RWPE1 (cell line): ENCODE results near the gene PLCB1.

Experiments used
- CTCF ChIA-PET: fragments of 350-600 bp; sonication (Branson Sonifier 250); formaldehyde crosslinking; extraction: SDS; loops from one replicate; lab custom pipeline; 2021; lab: Yijun Ruan, JAX
- POLR2A ChIA-PET: fragments of 400-600 bp; formaldehyde crosslinking; extraction: SDS; loops from one replicate; lab custom pipeline; 2020; ENCODE audit warnings: antibody characterized with exemption; ENCODE audit not compliant: low non-redundant PET; lab: Yijun Ruan, JAX
- DNase-seq: peaks from one replicate; pipeline ENCODE4 v3.0.0; 2012; ENCODE audit warnings: low spot score
- H3K27ac ChIP-seq: fragments of 450-650 bp; 2 replicates; pipeline ENCODE4 v1.5.1; 2017
- TF ChIP-seq, protein P1 (sequence below): fragments of 450-650 bp; conservative IDR thresholded peaks from 2 replicates; pipeline ENCODE4 v1.5.1; 2017; ENCODE audit warnings: low read depth, mild to moderate bottlenecking

PLCB1 gene

DNA sequence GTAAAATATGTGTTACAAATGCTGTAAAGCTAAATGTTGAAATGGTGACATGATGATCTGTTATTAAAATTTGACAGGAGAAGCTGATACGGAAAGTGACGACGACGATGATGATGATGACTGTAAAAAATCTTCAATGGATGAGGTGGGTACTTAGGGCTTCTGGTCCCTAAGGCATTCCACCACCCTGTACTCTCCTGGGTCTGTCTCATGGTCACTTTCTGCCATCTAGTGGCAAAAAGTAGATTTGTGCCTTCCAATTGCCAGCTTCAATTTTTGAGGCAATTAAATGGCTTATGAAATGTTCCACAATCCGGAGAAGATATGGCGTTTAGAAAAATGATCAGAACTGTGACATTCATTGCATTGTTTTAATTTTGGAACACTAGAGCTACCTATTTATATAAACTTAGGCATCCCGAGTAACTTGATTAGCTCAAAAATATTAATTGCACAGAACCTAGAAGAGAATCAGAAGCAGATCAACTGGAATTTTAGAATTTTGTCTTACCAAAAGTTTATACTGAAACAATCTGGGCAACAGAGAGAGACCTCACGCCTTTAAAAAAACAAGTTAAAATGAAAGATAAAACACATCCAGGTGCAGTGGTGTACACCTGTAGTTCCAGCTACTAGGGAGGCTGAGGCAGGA is 590.3 kb downstream of the PLCB1 start:
- no peak overlapping the region for H3K27ac ChIP-seq
- ChIA-PET CTCF (interaction anchor here (0.5 to 4.0 kb wide), 35 partner anchors 9 to 1414 kb away, joined by 3 to 43 read pairs (median 4); partner anchors contain the start of genes PLCB1 and TMX4), POLR2A (no interaction called here)
- DNase-seq, result peak; percentile 51
- TF ChIP-seq, protein P1, sequence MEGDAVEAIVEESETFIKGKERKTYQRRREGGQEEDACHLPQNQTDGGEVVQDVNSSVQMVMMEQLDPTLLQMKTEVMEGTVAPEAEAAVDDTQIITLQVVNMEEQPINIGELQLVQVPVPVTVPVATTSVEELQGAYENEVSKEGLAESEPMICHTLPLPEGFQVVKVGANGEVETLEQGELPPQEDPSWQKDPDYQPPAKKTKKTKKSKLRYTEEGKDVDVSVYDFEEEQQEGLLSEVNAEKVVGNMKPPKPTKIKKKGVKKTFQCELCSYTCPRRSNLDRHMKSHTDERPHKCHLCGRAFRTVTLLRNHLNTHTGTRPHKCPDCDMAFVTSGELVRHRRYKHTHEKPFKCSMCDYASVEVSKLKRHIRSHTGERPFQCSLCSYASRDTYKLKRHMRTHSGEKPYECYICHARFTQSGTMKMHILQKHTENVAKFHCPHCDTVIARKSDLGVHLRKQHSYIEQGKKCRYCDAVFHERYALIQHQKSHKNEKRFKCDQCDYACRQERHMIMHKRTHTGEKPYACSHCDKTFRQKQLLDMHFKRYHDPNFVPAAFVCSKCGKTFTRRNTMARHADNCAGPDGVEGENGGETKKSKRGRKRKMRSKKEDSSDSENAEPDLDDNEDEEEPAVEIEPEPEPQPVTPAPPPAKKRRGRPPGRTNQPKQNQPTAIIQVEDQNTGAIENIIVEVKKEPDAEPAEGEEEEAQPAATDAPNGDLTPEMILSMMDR, result peak; percentile 93

DNA sequence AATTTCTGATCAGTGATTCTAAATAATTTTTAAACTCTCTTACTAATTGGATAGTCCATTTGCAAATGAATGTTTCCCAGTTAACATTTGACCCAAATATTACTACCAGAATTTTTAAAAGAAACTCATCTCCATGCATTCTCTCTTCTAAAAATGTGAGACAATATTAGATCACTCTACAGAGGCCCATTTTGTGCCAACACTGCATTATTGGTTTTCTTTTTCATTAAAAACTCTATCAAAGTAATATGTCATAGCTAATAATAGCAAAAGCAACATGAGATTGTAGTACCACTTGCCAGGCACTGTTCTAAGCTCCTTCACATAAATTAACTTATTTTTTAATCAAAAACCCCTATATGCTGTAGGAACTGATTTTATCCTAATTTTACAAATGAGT is 591.2 kb downstream of the PLCB1 start:
- ChIA-PET POLR2A (no interaction called here), CTCF (interaction anchor here (1.2 to 4.0 kb wide), 5 partner anchors 593 to 786 kb away, joined by 3 to 43 read pairs (median 34); partner anchors contain the start of gene PLCB1)
- no peak overlapping the region for H3K27ac ChIP-seq
- TF ChIP-seq, protein P1, result no peak
- DNase-seq, result no peak

DNA sequence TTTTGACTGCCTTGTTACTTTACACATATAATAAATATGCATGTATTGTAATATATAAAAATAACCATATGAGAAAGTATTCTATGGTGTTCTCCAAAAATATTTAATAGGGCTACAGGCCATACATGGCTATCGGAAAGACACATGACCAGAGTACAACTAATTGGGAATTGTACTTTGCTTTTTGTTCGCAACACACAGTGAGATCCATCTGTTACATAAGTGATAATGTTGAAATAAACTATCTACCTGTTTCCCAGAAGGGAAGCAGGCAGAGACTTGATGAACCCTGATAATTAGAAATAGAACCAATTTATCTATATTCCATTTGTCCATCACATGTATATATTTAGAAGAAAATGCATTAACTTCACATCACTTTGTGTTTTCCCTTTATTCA is 592.8 kb downstream of the PLCB1 start:
- DNase-seq, result no peak
- ChIA-PET POLR2A (no interaction called here), CTCF (no interaction called here)

DNA sequence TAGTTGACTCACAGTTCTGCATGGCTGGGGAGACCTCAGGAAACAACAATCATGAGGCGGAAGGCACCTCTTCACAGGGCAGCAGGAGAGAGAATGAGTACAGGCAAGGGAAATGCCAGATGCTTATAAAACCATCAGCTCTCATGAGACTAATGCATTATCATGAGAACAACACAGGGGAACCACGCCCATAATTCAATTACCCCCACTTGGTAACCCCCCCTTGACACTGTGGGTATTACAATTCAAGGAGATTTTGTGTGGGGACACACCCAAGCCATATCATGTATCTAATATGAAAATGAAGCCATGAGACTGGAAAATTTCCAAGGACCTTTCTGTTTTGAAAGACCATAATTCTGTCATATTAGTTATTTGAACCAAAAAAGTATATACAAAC is 594.4 kb downstream of the PLCB1 start:
- ChIA-PET POLR2A (no interaction called here), CTCF (no interaction called here)
- no peak overlapping the region for H3K27ac ChIP-seq
- TF ChIP-seq, protein P1, result no peak
- no peak for DNase-seq

More for the DNA sequence above, 592.8 kb downstream of the PLCB1 start:
- H3K27ac ChIP-seq, result no peak overlapping the region
- TF ChIP-seq, protein P1, result no peak

DNA sequence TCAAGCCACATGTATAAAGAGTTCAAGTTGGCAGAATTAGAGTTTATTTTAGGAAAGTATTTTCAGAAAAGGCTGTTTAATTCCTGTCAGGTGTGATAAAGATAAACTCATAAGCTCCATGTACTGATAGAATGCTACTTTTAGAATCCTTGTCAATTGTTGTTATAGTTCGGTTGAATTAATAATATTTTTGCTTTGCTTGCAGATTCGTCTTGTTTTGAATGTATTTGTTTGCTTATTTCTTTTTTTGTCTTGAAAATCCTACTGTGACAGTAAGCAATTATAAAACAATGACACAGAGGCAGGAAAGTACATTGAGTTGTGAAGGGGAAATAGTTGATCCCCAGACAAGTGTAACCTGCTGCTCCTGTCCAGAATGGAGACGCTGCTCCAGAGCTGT is 602.9 kb downstream of the PLCB1 start:
- DNase-seq, result no peak
- H3K27ac ChIP-seq, result no peak overlapping the region
- CTCF ChIA-PET, result interaction anchor here (0.6 to 1.3 kb wide), 2 partner anchors 13 to 14 kb away, joined by 4 read pairs; no protein-coding TSS in a partner anchor
- TF ChIP-seq, protein P1, result no peak
- POLR2A ChIA-PET, result no interaction called here

DNA sequence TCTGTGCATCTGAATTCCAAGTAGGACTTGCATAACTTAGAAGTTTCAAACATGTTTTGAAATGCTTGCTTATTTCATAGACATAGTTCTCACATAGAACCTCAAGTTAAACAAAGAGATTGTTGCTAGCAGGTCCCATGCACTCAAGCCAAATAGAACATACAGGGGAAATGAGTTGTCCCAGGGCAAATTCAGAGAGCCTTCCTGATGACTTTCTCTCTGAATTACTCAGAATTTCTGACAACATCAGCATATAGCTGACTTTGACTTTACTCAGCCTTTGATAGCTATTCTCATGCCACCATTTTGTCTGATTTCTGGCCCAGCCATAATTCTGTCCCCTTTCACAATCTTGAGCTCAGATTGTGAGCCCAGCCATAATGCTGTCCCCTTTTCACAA is 603.6 kb downstream of the PLCB1 start:
- DNase-seq, result no peak
- no peak overlapping the region for H3K27ac ChIP-seq
- ChIA-PET POLR2A (no interaction called here), CTCF (interaction anchor here (0.6 kb wide), 1 partner anchor 800 kb away, joined by 3 read pairs; no protein-coding TSS in a partner anchor)
- TF ChIP-seq, protein P1, result no peak
